NB4 (cell line): ENCODE data around the gene SLC39A13.

Experiments used
- DNase-seq: peaks from one replicate; pipeline ENCODE4 v3.0.0; 2010; ENCODE audit warnings: low read depth
- H3K4me3 ChIP-seq: one replicate; pipeline ENCODE4 v1.5.1; 2011; ENCODE audit warnings: mild to moderate bottlenecking, low read depth, low read length, moderate library complexity
- MAX ChIP-seq: IDR thresholded peaks from 2 replicates; pipeline ENCODE4 v1.6.1; 2011; ENCODE audit warnings: low read depth, low read length
- MYC ChIP-seq: IDR thresholded peaks from 2 replicates; pipeline ENCODE4 v1.6.1; 2011; ENCODE audit warnings: low read depth, low read length
- POLR2A ChIP-seq: IDR thresholded peaks from 2 replicates; pipeline ENCODE4 v1.6.1; 2011; ENCODE audit warnings: mild to moderate bottlenecking; ENCODE audit not compliant: insufficient read length; ENCODE audit errors: extremely low read depth
- TF ChIP-seq, protein P1 (sequence below): IDR thresholded peaks from one replicate; pipeline ENCODE4 v1.5.1; 2012; ENCODE audit warnings: low read depth, low read length

SLC39A13 gene

DNA sequence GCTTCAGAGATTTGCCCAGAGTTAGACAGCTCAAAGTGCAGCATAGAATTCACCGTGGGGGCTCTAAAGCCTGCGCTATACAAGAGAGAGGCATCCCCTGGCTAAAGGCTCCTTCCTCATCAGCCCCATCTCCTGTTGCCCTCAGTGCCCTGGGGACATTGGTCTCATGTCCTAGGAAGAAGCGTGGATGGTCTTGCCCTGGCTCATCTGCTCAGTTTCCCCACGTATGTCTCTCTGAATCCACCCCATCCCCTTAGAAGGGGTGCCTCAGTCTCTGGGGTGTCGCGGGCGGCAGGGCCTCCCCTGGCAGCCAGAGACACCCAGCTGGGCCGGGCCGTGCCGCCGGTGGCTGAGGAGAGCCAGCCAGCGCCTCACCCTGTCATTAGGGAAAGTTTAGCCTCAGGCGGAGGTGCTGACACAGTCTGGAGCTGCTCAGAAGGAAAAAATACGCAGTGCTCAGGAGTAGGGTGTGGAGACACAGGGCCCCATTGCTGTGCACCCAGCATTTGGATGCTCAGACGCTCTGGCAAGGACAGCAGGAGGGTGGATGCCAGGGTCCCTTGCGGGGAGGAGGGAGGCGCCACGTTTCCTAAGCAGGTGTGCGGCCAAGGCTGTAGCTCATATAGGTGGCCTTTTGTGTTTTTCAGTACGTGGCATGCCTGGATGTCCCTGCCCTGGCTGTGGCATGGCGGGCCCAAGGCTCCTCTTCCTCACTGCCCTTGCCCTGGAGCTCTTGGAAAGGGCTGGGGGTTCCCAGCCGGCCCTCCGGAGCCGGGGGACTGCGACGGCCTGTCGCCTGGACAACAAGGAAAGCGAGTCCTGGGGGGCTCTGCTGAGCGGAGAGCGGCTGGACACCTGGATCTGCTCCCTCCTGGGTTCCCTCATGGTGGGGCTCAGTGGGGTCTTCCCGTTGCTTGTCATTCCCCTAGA is 1.3 kb downstream of the SLC39A13 start:
- H3K4me3 ChIP-seq: no peak overlapping the region
- DNase-seq: no peak
- TF ChIP-seq, protein P1, sequence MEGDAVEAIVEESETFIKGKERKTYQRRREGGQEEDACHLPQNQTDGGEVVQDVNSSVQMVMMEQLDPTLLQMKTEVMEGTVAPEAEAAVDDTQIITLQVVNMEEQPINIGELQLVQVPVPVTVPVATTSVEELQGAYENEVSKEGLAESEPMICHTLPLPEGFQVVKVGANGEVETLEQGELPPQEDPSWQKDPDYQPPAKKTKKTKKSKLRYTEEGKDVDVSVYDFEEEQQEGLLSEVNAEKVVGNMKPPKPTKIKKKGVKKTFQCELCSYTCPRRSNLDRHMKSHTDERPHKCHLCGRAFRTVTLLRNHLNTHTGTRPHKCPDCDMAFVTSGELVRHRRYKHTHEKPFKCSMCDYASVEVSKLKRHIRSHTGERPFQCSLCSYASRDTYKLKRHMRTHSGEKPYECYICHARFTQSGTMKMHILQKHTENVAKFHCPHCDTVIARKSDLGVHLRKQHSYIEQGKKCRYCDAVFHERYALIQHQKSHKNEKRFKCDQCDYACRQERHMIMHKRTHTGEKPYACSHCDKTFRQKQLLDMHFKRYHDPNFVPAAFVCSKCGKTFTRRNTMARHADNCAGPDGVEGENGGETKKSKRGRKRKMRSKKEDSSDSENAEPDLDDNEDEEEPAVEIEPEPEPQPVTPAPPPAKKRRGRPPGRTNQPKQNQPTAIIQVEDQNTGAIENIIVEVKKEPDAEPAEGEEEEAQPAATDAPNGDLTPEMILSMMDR: no peak
- TF ChIP-seq POLR2A (no peak), MYC (no peak), MAX (no peak)

DNA sequence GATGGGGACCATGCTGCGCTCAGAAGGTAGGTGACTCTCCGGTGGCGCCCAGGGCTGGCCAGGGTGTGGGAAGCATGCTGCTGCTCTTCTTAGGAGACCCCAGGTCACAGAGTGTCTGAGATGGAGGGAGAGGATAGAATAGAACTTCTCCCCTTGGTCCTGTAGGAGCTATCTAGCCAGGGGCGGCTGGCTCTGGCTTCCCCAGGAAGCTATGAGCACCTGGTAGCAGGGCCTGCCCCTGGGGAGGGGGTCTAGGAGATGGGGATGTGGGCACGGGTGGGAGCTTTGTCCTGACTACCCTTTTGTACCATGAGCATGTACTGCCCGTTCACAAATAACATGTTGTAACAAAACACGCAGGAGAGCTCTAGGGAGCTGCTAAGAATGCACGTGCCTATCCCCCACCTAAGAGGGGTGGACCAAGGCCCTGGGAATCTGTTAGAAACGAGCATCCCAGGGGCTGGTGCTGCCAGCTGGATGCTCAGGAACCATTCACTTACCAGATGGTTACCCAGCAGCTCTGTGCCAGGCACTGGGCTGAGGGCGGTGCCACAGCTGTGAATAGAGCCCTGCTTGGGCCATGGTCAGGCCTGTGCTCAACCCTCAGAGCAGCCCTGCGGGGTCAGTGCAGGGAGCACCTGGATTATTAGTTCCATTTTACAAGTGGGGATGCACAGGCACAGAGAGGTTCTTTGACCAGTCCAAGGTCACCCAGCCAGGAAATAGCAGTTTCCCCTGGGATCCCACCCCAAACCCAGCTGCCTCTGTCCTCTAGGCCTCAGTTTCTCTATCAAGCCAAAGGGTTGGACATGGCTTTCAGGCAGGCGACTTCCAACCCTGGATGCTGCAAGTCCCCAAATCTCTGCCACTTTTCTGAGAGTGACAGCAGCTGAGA is 2.2 kb downstream of the SLC39A13 start:
- no peak for TF ChIP-seq POLR2A
- no peak for TF ChIP-seq MYC
- no peak for TF ChIP-seq MAX
- TF ChIP-seq, protein P1: no peak
- DNase-seq: no peak
- H3K4me3 ChIP-seq: no peak overlapping the region

- no peak for TF ChIP-seq MYC
- TF ChIP-seq, protein P1: peak; percentile 86
- peak; percentile 68 for DNase-seq
- no peak overlapping the region for H3K4me3 ChIP-seq
These were observed 3.7 kb downstream of the SLC39A13 start for GRCh38 chr11:47411884-47412746.

- no peak for TF ChIP-seq MYC
- no peak for TF ChIP-seq MAX
- TF ChIP-seq, protein P1: no peak
- TF ChIP-seq POLR2A: no peak
- no peak for DNase-seq
- H3K4me3 ChIP-seq: no peak overlapping the region
These were observed 5.0 kb downstream of the SLC39A13 start for GRCh38 chr11:47413351-47413750.

DNA sequence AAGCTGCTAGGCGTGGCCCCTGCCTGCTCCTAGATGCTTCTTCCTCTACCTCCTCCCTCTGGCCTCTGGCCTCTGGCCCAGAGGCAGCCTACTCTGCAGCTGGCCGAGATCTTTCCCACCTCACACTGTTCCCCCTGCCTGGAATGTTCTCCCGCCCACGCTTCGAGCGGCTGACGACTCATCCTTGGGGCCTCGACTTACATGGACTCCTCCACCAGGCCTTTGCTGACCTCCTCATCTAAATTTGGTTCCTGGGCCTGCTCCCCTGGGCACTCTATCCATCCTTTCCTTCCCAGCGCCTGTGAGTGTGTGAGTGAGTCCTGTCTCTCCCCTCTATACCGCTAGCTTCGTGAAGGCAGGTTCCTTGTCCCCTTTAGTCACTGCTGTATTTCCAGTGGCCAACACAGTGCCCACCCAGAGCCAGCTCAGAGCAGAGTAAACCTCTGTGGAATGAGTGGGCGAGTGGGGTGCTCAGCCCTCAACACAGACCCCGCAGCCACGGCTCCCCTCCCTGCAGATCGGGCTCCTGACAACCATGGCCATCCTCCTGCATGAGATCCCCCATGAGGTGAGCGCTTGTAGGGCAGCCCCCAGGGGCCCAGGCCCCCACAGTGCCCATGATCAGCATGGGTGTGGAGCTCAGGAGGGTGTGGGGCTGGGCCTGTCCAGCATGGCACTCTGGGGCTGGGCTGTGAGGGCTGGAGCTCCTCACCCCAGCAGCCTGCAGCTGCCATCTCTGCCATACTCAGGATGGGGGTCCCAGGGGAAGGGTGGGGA is 5.7 kb downstream of the SLC39A13 start:
- no peak for DNase-seq
- H3K4me3 ChIP-seq: no peak overlapping the region
- TF ChIP-seq POLR2A (no peak), MAX (no peak), MYC (no peak)
- TF ChIP-seq, protein P1: no peak
